ENCODE measurements around the gene CCL2. TPM values are rescaled to one million over a fixed set of nuclear protein-coding genes. Genes with fewer than 3 reads are reported as not detected.

Gene CCL2
- total RNA-seq, 1 experiment from 2014 or later, result 1.4 TPM

DNA sequence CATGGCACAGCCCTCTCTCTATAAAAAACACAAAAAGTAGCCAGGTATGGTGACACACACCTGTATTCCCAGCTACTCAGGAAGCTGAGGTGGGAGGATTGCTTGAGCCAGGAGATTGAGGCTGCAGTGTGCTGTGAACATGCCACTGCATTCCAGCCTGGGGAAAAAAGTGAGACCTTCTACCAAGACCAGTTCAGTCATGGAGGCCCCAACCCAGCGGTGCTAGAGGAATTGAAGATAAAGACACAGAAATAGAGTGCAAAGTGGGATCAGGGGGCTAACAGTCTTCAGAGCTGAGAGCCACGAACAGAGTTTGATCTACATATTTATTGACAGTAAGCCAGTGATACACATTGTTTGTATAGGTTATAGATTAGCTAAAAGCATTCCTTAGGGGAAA lies 48.5 kb downstream of the CCL2 start:
- peaks cover 1 to 6% of the 10 kb centered on the region in 2 experiments for H3K4me1 Mint-ChIP-seq
- no peak overlapping the region for H4K8ac ChIP-seq (replicated peaks; ENCODE audit: insufficient read length, low read depth, low read length)
- WGBS (ENCODE audit: extremely low coverage, insufficient read length, low lambda C conversion rate), result no CpG with 5 or more reads among the region's 2 CpGs
- H3K4me3 Mint-ChIP-seq, result no peak overlapping the region
- H3K79me2 ChIP-seq (ENCODE audit: insufficient read depth, low read length), result no peaks in the 10 kb centered on the region
- no peaks in the 10 kb centered on the region for H3K9me3 Mint-ChIP-seq
- H3K27me3 Mint-ChIP-seq (ENCODE audit: low read depth), result peaks cover 13% of the 10 kb centered on the region
- no peak overlapping the region for H2BK120ac ChIP-seq (ENCODE audit: low read depth, low read length, poor library complexity, severe bottlenecking)
- no peak overlapping the region for H3K27ac Mint-ChIP-seq
- H4K20me1 ChIP-seq (ENCODE audit: control insufficient read depth, insufficient read depth, insufficient read length), result no peaks in the 10 kb centered on the region
- no peak overlapping the region for H2AFZ ChIP-seq (ENCODE audit: low read length)
- no peak overlapping the region for H3K4ac ChIP-seq (ENCODE audit: low read depth, low read length)
- H2BK5ac ChIP-seq (ENCODE audit: insufficient read length, low read length), result no peak overlapping the region
- H2AK5ac ChIP-seq (ENCODE audit: insufficient read length, low read length), result no peak overlapping the region
- no peak overlapping the region for H3K9ac ChIP-seq (ENCODE audit: extremely low read depth, insufficient read length, low read length)
- H3K23me2 ChIP-seq (ENCODE audit: insufficient read length, low read depth, low read length, poor library complexity, severe bottlenecking), result no peaks in the 10 kb centered on the region
- no peak overlapping the region for H3K23ac ChIP-seq (ENCODE audit: insufficient read length, low read depth, low read length)
- no peak overlapping the region for H3K27ac ChIP-seq (ENCODE audit: insufficient read length, low read depth, low read length)
- no peak for DNase-seq
- no peak overlapping the region for H4K91ac ChIP-seq (ENCODE audit: insufficient read length, low read depth, low read length)
- no peak overlapping the region for H4K5ac ChIP-seq (ENCODE audit: insufficient read length, low read depth, low read length)
- no peak overlapping the region for H3K14ac ChIP-seq (ENCODE audit: insufficient read depth, low read length)
- no peaks in the 10 kb centered on the region for H3K79me1 ChIP-seq (ENCODE audit: insufficient read depth, low read depth, low read length, poor library complexity, severe bottlenecking)
- no peaks in the 10 kb centered on the region for H3K4me1 ChIP-seq (ENCODE audit: insufficient read depth, low read length)
- H3K4me2 ChIP-seq (ENCODE audit: insufficient read depth, insufficient read length, low read length), result no peak overlapping the region
- no peaks in the 10 kb centered on the region; the same call in 1 of the 2 replicates for H3K27me3 ChIP-seq (ENCODE audit: insufficient read depth, low read length)
- H3T11ph ChIP-seq (ENCODE audit: low read length), result no peak overlapping the region
- H2BK12ac ChIP-seq (ENCODE audit: insufficient read length, low read depth, low read length), result no peak overlapping the region
- H3K36me3 Mint-ChIP-seq (ENCODE audit: insufficient read depth in 1 of 3, low read depth in 3 of 3), result no peaks in the 10 kb centered on the region
- TF ChIP-seq, protein P1, sequence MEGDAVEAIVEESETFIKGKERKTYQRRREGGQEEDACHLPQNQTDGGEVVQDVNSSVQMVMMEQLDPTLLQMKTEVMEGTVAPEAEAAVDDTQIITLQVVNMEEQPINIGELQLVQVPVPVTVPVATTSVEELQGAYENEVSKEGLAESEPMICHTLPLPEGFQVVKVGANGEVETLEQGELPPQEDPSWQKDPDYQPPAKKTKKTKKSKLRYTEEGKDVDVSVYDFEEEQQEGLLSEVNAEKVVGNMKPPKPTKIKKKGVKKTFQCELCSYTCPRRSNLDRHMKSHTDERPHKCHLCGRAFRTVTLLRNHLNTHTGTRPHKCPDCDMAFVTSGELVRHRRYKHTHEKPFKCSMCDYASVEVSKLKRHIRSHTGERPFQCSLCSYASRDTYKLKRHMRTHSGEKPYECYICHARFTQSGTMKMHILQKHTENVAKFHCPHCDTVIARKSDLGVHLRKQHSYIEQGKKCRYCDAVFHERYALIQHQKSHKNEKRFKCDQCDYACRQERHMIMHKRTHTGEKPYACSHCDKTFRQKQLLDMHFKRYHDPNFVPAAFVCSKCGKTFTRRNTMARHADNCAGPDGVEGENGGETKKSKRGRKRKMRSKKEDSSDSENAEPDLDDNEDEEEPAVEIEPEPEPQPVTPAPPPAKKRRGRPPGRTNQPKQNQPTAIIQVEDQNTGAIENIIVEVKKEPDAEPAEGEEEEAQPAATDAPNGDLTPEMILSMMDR (conservative IDR thresholded peaks at IDR 0.05), result no peak
- no peak overlapping the region for H2BK20ac ChIP-seq (ENCODE audit: low read depth, low read length, poor library complexity, severe bottlenecking)
- no peak overlapping the region for H3K18ac ChIP-seq (ENCODE audit: insufficient read length, low read depth, low read length)
- H3K9me3 ChIP-seq (ENCODE audit: control insufficient read depth, low read depth, low read length), result no peaks in the 10 kb centered on the region
- H3K56ac ChIP-seq (ENCODE audit: insufficient read length, low read depth, low read length), result no peak overlapping the region
- H2BK15ac ChIP-seq (ENCODE audit: low read depth, low read length), result no peak overlapping the region
